HepG2 (cell line): ENCODE data around the gene RNF222. TPM values are rescaled to one million over a fixed set of nuclear protein-coding genes. Genes with fewer than 3 reads are reported as not detected.
A peak's percentile ranks its signal among the peaks of the same experiment; 100 is the strongest.

Experiments used
- ATF5 ChIP-seq: sonication (generic); formaldehyde crosslinking; IDR thresholded peaks from 2 replicates; pipeline ENCODE4 v1.4.0; 2020; ENCODE audit warnings: mild to moderate bottlenecking, low read depth, missing genetic modification reagents
- BORCS8-MEF2B ChIP-seq: sonication (generic); formaldehyde crosslinking; IDR thresholded peaks from 2 replicates; pipeline ENCODE4 v1.8.0; 2022; ENCODE audit warnings: mild to moderate bottlenecking, missing genetic modification reagents
- BRCA1 ChIP-seq: sonication (generic); formaldehyde crosslinking; IDR thresholded peaks from 2 replicates; pipeline ENCODE4 v1.4.0; 2020; ENCODE audit warnings: missing genetic modification reagents
- FLYWCH1 ChIP-seq: sonication (generic); formaldehyde crosslinking; IDR thresholded peaks from 2 replicates; pipeline ENCODE4 v1.8.1; 2023; ENCODE audit warnings: mild to moderate bottlenecking, missing genetic modification reagents
- HIVEP1 ChIP-seq: sonication (generic); formaldehyde crosslinking; IDR thresholded peaks from 2 replicates; pipeline ENCODE4 v1.4.0; 2020; ENCODE audit warnings: mild to moderate bottlenecking, missing genetic modification reagents
- MEIS1 ChIP-seq: sonication (generic); formaldehyde crosslinking; IDR thresholded peaks from 2 replicates; pipeline ENCODE4 v1.9.0; 2021; ENCODE audit warnings: mild to moderate bottlenecking, missing genetic modification reagents, moderate library complexity, borderline replicate concordance
- PLRG1 ChIP-seq: fragments of 450-650 bp; conservative IDR thresholded peaks from 2 replicates; pipeline ENCODE4 v1.6.1; 2016
- PPARG ChIP-seq: conservative IDR thresholded peaks from 2 replicates; pipeline ENCODE4 v1.6.1; 2016; ENCODE audit warnings: missing biosample characterization, missing genetic modification reagents
- PRDM10 ChIP-seq: sonication (generic); formaldehyde crosslinking; IDR thresholded peaks from 2 replicates; pipeline ENCODE4 v1.4.0; 2020; ENCODE audit warnings: low read depth, missing genetic modification reagents
- SNAPC5 ChIP-seq: sonication (generic); formaldehyde crosslinking; IDR thresholded peaks from 2 replicates; pipeline ENCODE4 v1.8.1; 2023; ENCODE audit warnings: mild to moderate bottlenecking, missing genetic modification reagents, borderline replicate concordance
- TAF1 ChIP-seq: sonication (generic); formaldehyde crosslinking; IDR thresholded peaks from 2 replicates; pipeline ENCODE4 v1.4.0; 2020; ENCODE audit warnings: missing genetic modification reagents
- ZIK1 ChIP-seq: sonication (generic); formaldehyde crosslinking; IDR thresholded peaks from 2 replicates; pipeline ENCODE4 v1.5.0; 2020; ENCODE audit warnings: mild to moderate bottlenecking, low read depth, missing genetic modification reagents, borderline replicate concordance
- ZNF367 ChIP-seq: sonication (generic); formaldehyde crosslinking; IDR thresholded peaks from 2 replicates; pipeline ENCODE4 v1.4.0; 2020; ENCODE audit warnings: missing genetic modification reagents, borderline replicate concordance
- ZNF530 ChIP-seq: sonication (generic); formaldehyde crosslinking; IDR thresholded peaks from 2 replicates; pipeline ENCODE4 v1.5.0; 2020; ENCODE audit warnings: low read depth, mild to moderate bottlenecking, missing genetic modification reagents
- ZNF572 ChIP-seq: sonication (generic); formaldehyde crosslinking; IDR thresholded peaks from 2 replicates; pipeline ENCODE4 v1.5.1; 2020; ENCODE audit warnings: mild to moderate bottlenecking, missing genetic modification reagents
- ZNF772 ChIP-seq: sonication (generic); formaldehyde crosslinking; IDR thresholded peaks from 2 replicates; pipeline ENCODE4 v1.5.0; 2020; ENCODE audit warnings: mild to moderate bottlenecking, missing genetic modification reagents
- ZSCAN31 ChIP-seq: sonication (generic); formaldehyde crosslinking; IDR thresholded peaks from 2 replicates; pipeline ENCODE4 v1.5.0; 2020; ENCODE audit warnings: low read depth, mild to moderate bottlenecking, missing genetic modification reagents
- ZSCAN9 ChIP-seq: IDR thresholded peaks from 2 replicates; pipeline ENCODE4 v1.6.1; 2016; ENCODE audit warnings: borderline replicate concordance
- ZZZ3 ChIP-seq: sonication (generic); formaldehyde crosslinking; IDR thresholded peaks from 2 replicates; pipeline ENCODE4 v1.4.0; 2020; ENCODE audit warnings: missing genetic modification reagents, mild to moderate bottlenecking, borderline replicate concordance
- polyA plus RNA-seq, 8 experiments: library from polyadenylated mRNA; depleted of rRNA in 3 of 8; stranded (reverse) in 7 of 8; unstranded in 1 of 8; fragments of >200 nt; fragmentation: Illumina TruSeq in 4 of 8; extraction: Trizol in 4 of 8; gene quantifications; 2 replicates each; pipeline versions ENCODE4 v1.2.1 to v1.2.3, GENCODE V29; 2011 to 2016; ENCODE audit warnings: low read depth in 4 of 8, missing spikeins in 1 of 8, mixed read lengths in 1 of 8; ENCODE audit not compliant: insufficient read depth in 1 of 8
- total RNA-seq, 5 experiments: library from RNA; depleted of rRNA; stranded (reverse); fragments of >200 nt; fragmentation: Illumina TruSeq; extraction: Trizol; gene quantifications; 2 replicates each; pipeline ENCODE4 v1.2.3, GENCODE V29; 2016; ENCODE audit warnings: low read depth in 1 of 5
- TF ChIP-seq, protein P1 (sequence below): sonication (generic); formaldehyde crosslinking; IDR thresholded peaks from 2 replicates; pipeline ENCODE4 v1.4.0; 2020; ENCODE audit warnings: mild to moderate bottlenecking, low read depth, missing genetic modification reagents
- TF ChIP-seq, protein P2 (sequence below): sonication (generic); formaldehyde crosslinking; IDR thresholded peaks from 2 replicates; pipeline ENCODE4 v1.5.0; 2020; ENCODE audit warnings: mild to moderate bottlenecking, missing genetic modification reagents

RNF222 gene
- total and polyA plus RNA-seq, 2 of the 13 experiments (the other 11 are each of a cell fraction or from before 2014, with no cell fraction given): not detected

DNA sequence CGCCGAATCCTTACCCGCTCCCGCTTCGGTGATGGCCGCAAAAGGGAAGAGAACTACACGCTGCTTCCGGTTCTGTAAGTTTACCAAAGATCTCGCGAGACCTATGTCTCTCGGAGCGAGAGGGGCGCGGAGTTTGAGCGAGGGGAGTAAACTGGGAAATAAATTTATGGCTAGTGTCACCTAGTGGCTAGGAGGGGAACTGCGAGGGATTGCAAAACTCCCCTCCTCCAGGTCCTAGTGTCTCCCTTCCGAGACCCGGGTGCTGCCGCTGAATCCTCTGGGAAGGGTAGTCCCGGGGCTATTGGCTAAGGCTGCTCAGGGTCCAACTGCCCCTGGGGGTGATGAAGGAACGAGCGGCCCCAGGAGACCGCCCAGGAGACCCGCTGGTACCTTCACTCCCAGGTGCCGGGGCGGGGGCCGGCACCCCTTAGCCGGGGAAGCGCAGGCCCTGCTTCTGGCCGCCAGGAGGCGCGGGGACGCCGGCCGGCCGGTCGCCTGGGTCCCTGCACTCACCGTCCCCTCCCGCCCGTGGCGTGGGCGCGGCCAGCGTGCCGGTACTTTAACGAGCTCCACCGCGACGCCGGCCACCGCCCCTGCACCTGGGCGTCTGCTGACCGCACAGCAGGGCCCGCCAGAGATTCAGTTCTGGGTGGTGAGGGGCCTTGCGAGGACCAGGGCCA, 14.3 kb downstream of the RNF222 start, which contains the start of gene RPL26 (continued):
- TF ChIP-seq ZZZ3: peak; percentile 94; the same call in 1 of the 2 replicates
- peak; percentile 30 for TF ChIP-seq TAF1 (CRISPR knock-in tag)
- TF ChIP-seq ZNF530 (CRISPR knock-in tag): no peak
- peak; percentile 72; the same call in 1 of the 2 replicates for TF ChIP-seq PRDM10 (CRISPR knock-in tag)
- TF ChIP-seq, protein P1, sequence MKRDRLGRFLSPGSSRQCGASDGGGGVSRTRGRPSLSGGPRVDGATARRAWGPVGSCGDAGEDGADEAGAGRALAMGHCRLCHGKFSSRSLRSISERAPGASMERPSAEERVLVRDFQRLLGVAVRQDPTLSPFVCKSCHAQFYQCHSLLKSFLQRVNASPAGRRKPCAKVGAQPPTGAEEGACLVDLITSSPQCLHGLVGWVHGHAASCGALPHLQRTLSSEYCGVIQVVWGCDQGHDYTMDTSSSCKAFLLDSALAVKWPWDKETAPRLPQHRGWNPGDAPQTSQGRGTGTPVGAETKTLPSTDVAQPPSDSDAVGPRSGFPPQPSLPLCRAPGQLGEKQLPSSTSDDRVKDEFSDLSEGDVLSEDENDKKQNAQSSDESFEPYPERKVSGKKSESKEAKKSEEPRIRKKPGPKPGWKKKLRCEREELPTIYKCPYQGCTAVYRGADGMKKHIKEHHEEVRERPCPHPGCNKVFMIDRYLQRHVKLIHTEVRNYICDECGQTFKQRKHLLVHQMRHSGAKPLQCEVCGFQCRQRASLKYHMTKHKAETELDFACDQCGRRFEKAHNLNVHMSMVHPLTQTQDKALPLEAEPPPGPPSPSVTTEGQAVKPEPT (CRISPR knock-in tag): peak; percentile 59; the same call in 1 of the 2 replicates
- TF ChIP-seq SNAPC5 (CRISPR knock-in tag): 0 out of 2 replicates have a peak, but pooled peaks have one; percentile 62
- TF ChIP-seq ZSCAN31: 0 out of 2 replicates have a peak, but pooled peaks have one; percentile 25
- no peak for TF ChIP-seq ATF5
- TF ChIP-seq ZNF367: no peak; the same call in 1 of the 2 replicates
- 0 out of 2 replicates have a peak, but pooled peaks have one; percentile 7 for TF ChIP-seq MEIS1 (CRISPR knock-in tag)
- peak; percentile 52; the same call in 1 of the 2 replicates for TF ChIP-seq BORCS8-MEF2B (CRISPR knock-in tag)
- TF ChIP-seq HIVEP1: peak; percentile 2; the same call in 1 of the 2 replicates
- no peak for TF ChIP-seq BRCA1 (CRISPR knock-in tag)
- TF ChIP-seq ZNF772 (CRISPR knock-in tag): no peak
- no peak for TF ChIP-seq FLYWCH1 (CRISPR knock-in tag)
- no peak for TF ChIP-seq ZIK1 (CRISPR knock-in tag)
- TF ChIP-seq PLRG1: no peak
- TF ChIP-seq ZNF572 (CRISPR knock-in tag): peak; percentile 35; the same call in 1 of the 2 replicates
- peak; percentile 46 for TF ChIP-seq PPARG (CRISPR knock-in tag)
- TF ChIP-seq, protein P2, sequence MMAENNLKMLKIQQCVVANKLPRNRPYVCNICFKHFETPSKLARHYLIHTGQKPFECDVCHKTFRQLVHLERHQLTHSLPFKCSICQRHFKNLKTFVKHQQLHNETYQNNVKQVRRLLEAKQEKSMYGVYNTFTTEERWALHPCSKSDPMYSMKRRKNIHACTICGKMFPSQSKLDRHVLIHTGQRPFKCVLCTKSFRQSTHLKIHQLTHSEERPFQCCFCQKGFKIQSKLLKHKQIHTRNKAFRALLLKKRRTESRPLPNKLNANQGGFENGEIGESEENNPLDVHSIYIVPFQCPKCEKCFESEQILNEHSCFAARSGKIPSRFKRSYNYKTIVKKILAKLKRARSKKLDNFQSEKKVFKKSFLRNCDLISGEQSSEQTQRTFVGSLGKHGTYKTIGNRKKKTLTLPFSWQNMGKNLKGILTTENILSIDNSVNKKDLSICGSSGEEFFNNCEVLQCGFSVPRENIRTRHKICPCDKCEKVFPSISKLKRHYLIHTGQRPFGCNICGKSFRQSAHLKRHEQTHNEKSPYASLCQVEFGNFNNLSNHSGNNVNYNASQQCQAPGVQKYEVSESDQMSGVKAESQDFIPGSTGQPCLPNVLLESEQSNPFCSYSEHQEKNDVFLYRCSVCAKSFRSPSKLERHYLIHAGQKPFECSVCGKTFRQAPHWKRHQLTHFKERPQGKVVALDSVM (CRISPR knock-in tag): peak; percentile 16; the same call in 1 of the 2 replicates
- TF ChIP-seq ZSCAN9 (CRISPR knock-in tag): peak; percentile 56; the same call in 1 of the 2 replicates
